ENCODE results near the gene PPP4R1.
"Not testable (repeated sequence)": the region's sequence is repeated elsewhere in the genome, so short reads cannot be mapped to it uniquely, and the experiment has no call there.

The PPP4R1 gene
- 70.3 to 105 (median 94.7) reads per million in 4 experiments for total RNA-seq

- DNase-seq, result peak; percentile 39
Observed at GRCh38 chr18:9614401-9615279, at the start of gene PPP4R1. Gene PPP4R1 (minus strand): TSS chr18:9614559. CDS start chr18:9614484, 75 bp downstream.

- DNase-seq, result no peak
Observed at GRCh38 chr18:9663377-9663776, 49.0 kb upstream of the PPP4R1 start.

GRCh38 chr18:9661564-9661963 lies 47.2 kb upstream of the PPP4R1 start:
- no peak for DNase-seq

GRCh38 chr18:9659499-9660375 lies 45.4 kb upstream of the PPP4R1 start:
- DNase-seq, result no peak

GRCh38 chr18:9658087-9658641 lies 43.8 kb upstream of the PPP4R1 start:
- no peak for DNase-seq

- DNase-seq, result no peak
Observed at GRCh38 chr18:9655232-9655767, 40.9 kb upstream of the PPP4R1 start.

GRCh38 chr18:9653390-9653789 lies 39.0 kb upstream of the PPP4R1 start:
- no peak for DNase-seq

GRCh38 chr18:9649164-9649540 lies 34.8 kb upstream of the PPP4R1 start:
- no peak for DNase-seq

- no peak for DNase-seq
Observed at GRCh38 chr18:9648431-9649163, 34.2 kb upstream of the PPP4R1 start.

GRCh38 chr18:9647496-9648323 lies 33.4 kb upstream of the PPP4R1 start:
- DNase-seq, result no peak

- DNase-seq, result no peak
Observed at GRCh38 chr18:9643549-9643948, 29.2 kb upstream of the PPP4R1 start.

GRCh38 chr18:9642799-9643462 lies 28.6 kb upstream of the PPP4R1 start:
- no peak for DNase-seq

- not testable (repeated sequence) for DNase-seq
Observed at GRCh38 chr18:9641081-9641480, 26.7 kb upstream of the PPP4R1 start.

- DNase-seq, result no peak
Observed at GRCh38 chr18:9638886-9639285, 24.5 kb upstream of the PPP4R1 start.

- DNase-seq, result no peak
Observed at GRCh38 chr18:9637036-9637767, 22.8 kb upstream of the PPP4R1 start.

GRCh38 chr18:9634856-9635255 lies 20.5 kb upstream of the PPP4R1 start:
- no peak for DNase-seq

- no peak for DNase-seq
Observed at GRCh38 chr18:9631814-9632496, 17.6 kb upstream of the PPP4R1 start.

- DNase-seq, result no peak
Observed at GRCh38 chr18:9630444-9630843, 16.1 kb upstream of the PPP4R1 start.

GRCh38 chr18:9629709-9630108 lies 15.3 kb upstream of the PPP4R1 start:
- DNase-seq, result no peak
